PFSK-1 (cell line): ENCODE results near the gene GRHL3.

Experiments used
- FOXP2 ChIP-seq: optimal IDR thresholded peaks from 2 replicates; pipeline ENCODE3; 2011; ENCODE audit warnings: borderline replicate concordance, control low read depth, inconsistent platforms; ENCODE audit not compliant: insufficient read depth; ENCODE audit errors: extremely low read length, extremely low read depth
- POLR2AphosphoS5 ChIP-seq: IDR thresholded peaks from 2 replicates; pipeline ENCODE4 v1.6.1; 2012; ENCODE audit warnings: low read depth, mild to moderate bottlenecking, control low read depth, low read length, moderate library complexity
- SIN3A ChIP-seq: IDR thresholded peaks from 2 replicates; pipeline ENCODE4 v1.6.1; 2012; ENCODE audit warnings: mild to moderate bottlenecking, low read length, moderate library complexity, borderline replicate concordance; ENCODE audit not compliant: insufficient read depth
- TAF1 ChIP-seq: IDR thresholded peaks from 2 replicates; pipeline ENCODE4 v1.6.1; 2012; ENCODE audit warnings: low read length, control low read depth, borderline replicate concordance; ENCODE audit not compliant: insufficient read depth
- TF ChIP-seq, protein P1 (sequence below), 2 experiments: IDR thresholded peaks; 2 replicates each; pipeline versions ENCODE4 v1.6.1 to v1.8.0; 2011 to 2012; ENCODE audit warnings: low read depth in 2 of 2, low read length in 2 of 2, control low read depth in 1 of 2, inconsistent platforms in 1 of 2, mild to moderate bottlenecking in 1 of 2, moderate library complexity in 1 of 2; ENCODE audit not compliant: insufficient read depth in 1 of 2

GRHL3 gene

DNA sequence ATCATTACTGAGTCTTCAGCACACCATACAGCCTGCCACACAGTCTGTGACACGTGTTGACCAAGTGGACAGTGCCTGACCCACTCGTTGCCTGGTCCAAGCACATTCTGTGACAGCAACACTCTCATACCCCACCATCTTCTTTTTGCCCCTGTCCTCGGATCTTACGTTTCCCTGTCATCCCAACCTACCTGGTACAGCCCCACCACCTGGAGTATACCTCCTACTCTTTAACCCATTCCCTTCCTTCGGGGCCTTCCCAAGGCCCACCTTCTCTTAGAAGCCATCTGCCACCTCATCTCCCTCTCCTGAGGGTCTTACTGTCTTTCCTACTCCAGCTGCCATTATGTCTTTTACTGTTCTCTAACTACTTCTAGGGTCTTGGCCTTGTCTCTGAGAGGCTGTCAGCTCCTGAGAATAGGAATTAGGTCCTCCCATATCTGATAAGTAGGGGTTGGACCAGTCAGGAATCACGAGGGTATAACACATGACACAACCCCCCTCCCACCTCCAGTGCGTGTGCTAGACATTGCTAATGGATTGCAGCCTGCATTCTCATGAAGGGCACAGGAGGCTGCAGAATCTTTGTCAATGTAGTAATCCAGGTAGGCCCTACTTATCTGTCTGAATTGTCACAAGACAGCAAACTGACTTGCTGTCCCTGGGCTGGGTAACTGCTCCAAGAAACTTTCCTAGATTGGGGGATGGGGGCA is 13.0 kb downstream of the GRHL3 start:
- TF ChIP-seq, protein P1, sequence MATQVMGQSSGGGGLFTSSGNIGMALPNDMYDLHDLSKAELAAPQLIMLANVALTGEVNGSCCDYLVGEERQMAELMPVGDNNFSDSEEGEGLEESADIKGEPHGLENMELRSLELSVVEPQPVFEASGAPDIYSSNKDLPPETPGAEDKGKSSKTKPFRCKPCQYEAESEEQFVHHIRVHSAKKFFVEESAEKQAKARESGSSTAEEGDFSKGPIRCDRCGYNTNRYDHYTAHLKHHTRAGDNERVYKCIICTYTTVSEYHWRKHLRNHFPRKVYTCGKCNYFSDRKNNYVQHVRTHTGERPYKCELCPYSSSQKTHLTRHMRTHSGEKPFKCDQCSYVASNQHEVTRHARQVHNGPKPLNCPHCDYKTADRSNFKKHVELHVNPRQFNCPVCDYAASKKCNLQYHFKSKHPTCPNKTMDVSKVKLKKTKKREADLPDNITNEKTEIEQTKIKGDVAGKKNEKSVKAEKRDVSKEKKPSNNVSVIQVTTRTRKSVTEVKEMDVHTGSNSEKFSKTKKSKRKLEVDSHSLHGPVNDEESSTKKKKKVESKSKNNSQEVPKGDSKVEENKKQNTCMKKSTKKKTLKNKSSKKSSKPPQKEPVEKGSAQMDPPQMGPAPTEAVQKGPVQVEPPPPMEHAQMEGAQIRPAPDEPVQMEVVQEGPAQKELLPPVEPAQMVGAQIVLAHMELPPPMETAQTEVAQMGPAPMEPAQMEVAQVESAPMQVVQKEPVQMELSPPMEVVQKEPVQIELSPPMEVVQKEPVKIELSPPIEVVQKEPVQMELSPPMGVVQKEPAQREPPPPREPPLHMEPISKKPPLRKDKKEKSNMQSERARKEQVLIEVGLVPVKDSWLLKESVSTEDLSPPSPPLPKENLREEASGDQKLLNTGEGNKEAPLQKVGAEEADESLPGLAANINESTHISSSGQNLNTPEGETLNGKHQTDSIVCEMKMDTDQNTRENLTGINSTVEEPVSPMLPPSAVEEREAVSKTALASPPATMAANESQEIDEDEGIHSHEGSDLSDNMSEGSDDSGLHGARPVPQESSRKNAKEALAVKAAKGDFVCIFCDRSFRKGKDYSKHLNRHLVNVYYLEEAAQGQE (IDR thresholded peaks at IDR 0.05; ENCODE audit: insufficient read depth in 1 of 2, low read depth in 2 of 2, low read length in 2 of 2) = no peak

GRCh38 chr1:24336075-24336474 is 16.9 kb downstream of the GRHL3 start:
- TF ChIP-seq FOXP2 (no peak), SIN3A (no peak), TAF1 (no peak), POLR2AphosphoS5 (no peak)
- TF ChIP-seq, protein P1 (IDR thresholded peaks at IDR 0.05; ENCODE audit: insufficient read depth in 1 of 2, low read depth in 2 of 2, low read length in 2 of 2) = no peak

DNA sequence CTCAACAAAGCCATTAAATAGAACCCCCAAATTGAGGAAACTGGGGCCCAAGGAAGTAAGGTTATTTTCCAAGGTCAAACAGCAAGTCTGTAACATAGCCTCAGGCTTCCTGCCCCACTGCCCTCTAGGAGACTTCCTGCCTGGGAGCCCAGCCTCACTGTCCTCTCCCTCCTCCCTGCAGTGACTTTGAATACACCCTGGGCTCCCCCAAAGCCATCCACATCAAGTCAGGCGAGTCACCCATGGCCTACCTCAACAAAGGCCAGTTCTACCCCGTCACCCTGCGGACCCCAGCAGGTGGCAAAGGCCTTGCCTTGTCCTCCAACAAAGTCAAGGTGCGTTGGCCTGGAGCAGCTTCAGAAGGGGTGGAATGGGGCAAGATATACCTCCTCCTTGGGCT is 18.3 kb downstream of the GRHL3 start:
- TF ChIP-seq, protein P1 (IDR thresholded peaks at IDR 0.05; ENCODE audit: insufficient read depth in 1 of 2, low read depth in 2 of 2, low read length in 2 of 2) = no peak
- no peak for TF ChIP-seq TAF1
- no peak for TF ChIP-seq FOXP2
- no peak for TF ChIP-seq POLR2AphosphoS5
- no peak for TF ChIP-seq SIN3A

DNA sequence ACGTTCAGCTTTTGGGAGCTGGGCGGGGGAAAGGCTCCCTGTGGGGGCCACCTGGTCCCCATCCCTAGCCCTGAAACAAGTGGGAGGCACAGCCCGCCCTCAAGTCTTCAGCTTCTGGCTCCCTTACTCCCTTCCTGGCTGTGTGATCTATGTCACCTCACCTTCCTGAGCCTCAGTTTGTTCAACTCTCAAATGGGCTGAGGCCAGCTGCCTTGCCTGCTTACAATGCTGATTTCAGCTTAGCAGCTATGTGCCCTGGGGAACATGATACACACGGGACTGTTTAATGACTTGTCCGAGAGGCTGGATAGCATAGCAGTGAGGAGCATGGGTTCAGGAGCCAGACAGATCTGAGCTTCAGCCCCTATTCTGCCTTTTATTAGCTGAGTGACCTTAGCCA is 19.3 kb downstream of the GRHL3 start:
- TF ChIP-seq TAF1 = no peak
- TF ChIP-seq POLR2AphosphoS5 = no peak
- TF ChIP-seq, protein P1 (IDR thresholded peaks at IDR 0.05; ENCODE audit: insufficient read depth in 1 of 2, low read depth in 2 of 2, low read length in 2 of 2) = no peak
- no peak for TF ChIP-seq FOXP2
- no peak for TF ChIP-seq SIN3A

- TF ChIP-seq SIN3A (no peak), FOXP2 (no peak), TAF1 (no peak), POLR2AphosphoS5 (no peak)
- TF ChIP-seq, protein P1 (IDR thresholded peaks at IDR 0.05; ENCODE audit: insufficient read depth in 1 of 2, low read depth in 2 of 2, low read length in 2 of 2) = no peak
Measured at GRCh38 chr1:24339996-24340395, 20.8 kb downstream of the GRHL3 start.
